WTC11 (cell line): ENCODE measurements around the gene YARS2.

ENCODE experiments used
- ATF2 ChIP-seq: sonication (generic); formaldehyde crosslinking; IDR thresholded peaks from 2 replicates; pipeline ENCODE4 v1.8.1; 2022; ENCODE audit warnings: low read depth, missing genetic modification reagents, borderline replicate concordance
- ETV6 ChIP-seq: sonication (generic); formaldehyde crosslinking; IDR thresholded peaks from 2 replicates; pipeline ENCODE4 v1.8.1; 2022; ENCODE audit warnings: mild to moderate bottlenecking, missing genetic modification reagents
- IRF2 ChIP-seq: sonication (generic); formaldehyde crosslinking; IDR thresholded peaks from 2 replicates; pipeline ENCODE4 v1.8.0; 2022; ENCODE audit warnings: low read depth, missing genetic modification reagents, borderline replicate concordance
- JUN ChIP-seq: sonication (generic); formaldehyde crosslinking; IDR thresholded peaks from 2 replicates; pipeline ENCODE4 v1.8.0; 2023; ENCODE audit warnings: mild to moderate bottlenecking, missing genetic modification reagents
- MAX ChIP-seq: sonication (generic); formaldehyde crosslinking; IDR thresholded peaks from 2 replicates; pipeline ENCODE4 v1.8.0; 2022; ENCODE audit warnings: mild to moderate bottlenecking, missing genetic modification reagents
- NR2C2 ChIP-seq: sonication (generic); formaldehyde crosslinking; IDR thresholded peaks from 2 replicates; pipeline ENCODE4 v1.8.0; 2022; ENCODE audit warnings: mild to moderate bottlenecking, missing genetic modification reagents
- SP1 ChIP-seq: sonication (generic); formaldehyde crosslinking; conservative IDR thresholded peaks from 2 replicates; pipeline ENCODE4 v1.8.1; 2022; ENCODE audit warnings: missing genetic modification reagents
- TEAD4 ChIP-seq: sonication (generic); formaldehyde crosslinking; IDR thresholded peaks from 2 replicates; pipeline ENCODE4 v1.8.0; 2022; ENCODE audit warnings: mild to moderate bottlenecking, missing genetic modification reagents
- ZBTB43 ChIP-seq: sonication (generic); formaldehyde crosslinking; IDR thresholded peaks from 2 replicates; pipeline ENCODE4 v1.8.1; 2023; ENCODE audit warnings: mild to moderate bottlenecking, missing genetic modification reagents
- ZNF396 ChIP-seq: fragments of 250-450 bp; sonication (Bioruptor Pico); IDR thresholded peaks from 2 replicates; pipeline ENCODE4 v1.8.0; 2021; ENCODE audit warnings: mild to moderate bottlenecking, moderate library complexity, borderline replicate concordance
- TF ChIP-seq, protein P1 (sequence below): fragments of 200-600 bp; IDR thresholded peaks from 2 replicates; pipeline ENCODE4 v1.8.0; 2022; ENCODE audit warnings: antibody characterized with exemption
- TF ChIP-seq, protein P2 (sequence below): sonication (generic); formaldehyde crosslinking; conservative IDR thresholded peaks from 2 replicates; pipeline ENCODE4 v1.8.1; 2023; ENCODE audit warnings: mild to moderate bottlenecking, low read depth, missing genetic modification reagents, moderate library complexity

DNA sequence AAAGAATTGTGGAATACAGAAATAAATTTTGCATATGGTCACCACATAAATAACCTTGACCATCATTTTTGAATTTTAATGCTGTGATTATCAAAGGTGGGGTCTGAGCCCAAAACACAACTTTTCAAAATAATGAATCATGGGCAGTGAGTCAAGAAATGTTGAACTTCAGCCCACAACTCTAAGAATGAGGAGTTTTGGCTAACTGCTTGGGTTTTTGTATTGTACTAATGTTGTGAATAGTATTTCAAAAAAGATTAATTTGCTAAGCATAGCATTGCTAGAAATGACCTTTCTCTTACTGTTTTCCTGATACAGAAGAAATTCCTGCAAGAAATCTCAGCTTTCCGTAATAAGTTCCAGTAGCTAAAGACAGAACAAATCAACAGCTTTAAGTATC, 24.4 kb upstream of the YARS2 start:
- TF ChIP-seq, protein P1, sequence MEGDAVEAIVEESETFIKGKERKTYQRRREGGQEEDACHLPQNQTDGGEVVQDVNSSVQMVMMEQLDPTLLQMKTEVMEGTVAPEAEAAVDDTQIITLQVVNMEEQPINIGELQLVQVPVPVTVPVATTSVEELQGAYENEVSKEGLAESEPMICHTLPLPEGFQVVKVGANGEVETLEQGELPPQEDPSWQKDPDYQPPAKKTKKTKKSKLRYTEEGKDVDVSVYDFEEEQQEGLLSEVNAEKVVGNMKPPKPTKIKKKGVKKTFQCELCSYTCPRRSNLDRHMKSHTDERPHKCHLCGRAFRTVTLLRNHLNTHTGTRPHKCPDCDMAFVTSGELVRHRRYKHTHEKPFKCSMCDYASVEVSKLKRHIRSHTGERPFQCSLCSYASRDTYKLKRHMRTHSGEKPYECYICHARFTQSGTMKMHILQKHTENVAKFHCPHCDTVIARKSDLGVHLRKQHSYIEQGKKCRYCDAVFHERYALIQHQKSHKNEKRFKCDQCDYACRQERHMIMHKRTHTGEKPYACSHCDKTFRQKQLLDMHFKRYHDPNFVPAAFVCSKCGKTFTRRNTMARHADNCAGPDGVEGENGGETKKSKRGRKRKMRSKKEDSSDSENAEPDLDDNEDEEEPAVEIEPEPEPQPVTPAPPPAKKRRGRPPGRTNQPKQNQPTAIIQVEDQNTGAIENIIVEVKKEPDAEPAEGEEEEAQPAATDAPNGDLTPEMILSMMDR: no peak
- TF ChIP-seq ZBTB43 (CRISPR knock-in tag) (no peak), ETV6 (no peak), TEAD4 (CRISPR knock-in tag) (no peak), IRF2 (CRISPR knock-in tag) (no peak), ATF2 (CRISPR knock-in tag) (no peak), MAX (CRISPR knock-in tag) (no peak), JUN (no peak), NR2C2 (CRISPR knock-in tag) (no peak), ZNF396 (CRISPR knock-in tag) (no peak), SP1 (no peak)
- TF ChIP-seq, protein P2, sequence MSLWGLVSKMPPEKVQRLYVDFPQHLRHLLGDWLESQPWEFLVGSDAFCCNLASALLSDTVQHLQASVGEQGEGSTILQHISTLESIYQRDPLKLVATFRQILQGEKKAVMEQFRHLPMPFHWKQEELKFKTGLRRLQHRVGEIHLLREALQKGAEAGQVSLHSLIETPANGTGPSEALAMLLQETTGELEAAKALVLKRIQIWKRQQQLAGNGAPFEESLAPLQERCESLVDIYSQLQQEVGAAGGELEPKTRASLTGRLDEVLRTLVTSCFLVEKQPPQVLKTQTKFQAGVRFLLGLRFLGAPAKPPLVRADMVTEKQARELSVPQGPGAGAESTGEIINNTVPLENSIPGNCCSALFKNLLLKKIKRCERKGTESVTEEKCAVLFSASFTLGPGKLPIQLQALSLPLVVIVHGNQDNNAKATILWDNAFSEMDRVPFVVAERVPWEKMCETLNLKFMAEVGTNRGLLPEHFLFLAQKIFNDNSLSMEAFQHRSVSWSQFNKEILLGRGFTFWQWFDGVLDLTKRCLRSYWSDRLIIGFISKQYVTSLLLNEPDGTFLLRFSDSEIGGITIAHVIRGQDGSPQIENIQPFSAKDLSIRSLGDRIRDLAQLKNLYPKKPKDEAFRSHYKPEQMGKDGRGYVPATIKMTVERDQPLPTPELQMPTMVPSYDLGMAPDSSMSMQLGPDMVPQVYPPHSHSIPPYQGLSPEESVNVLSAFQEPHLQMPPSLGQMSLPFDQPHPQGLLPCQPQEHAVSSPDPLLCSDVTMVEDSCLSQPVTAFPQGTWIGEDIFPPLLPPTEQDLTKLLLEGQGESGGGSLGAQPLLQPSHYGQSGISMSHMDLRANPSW (CRISPR knock-in tag): no peak
